ENCODE data around the gene CD2. TPM values are rescaled to one million over a fixed set of nuclear protein-coding genes. Genes with fewer than 3 reads are reported as not detected.

Gene CD2
- total and polyA plus RNA-seq, 8 donors, result 0.16 to 1.9 (median 0.79) TPM

DNA sequence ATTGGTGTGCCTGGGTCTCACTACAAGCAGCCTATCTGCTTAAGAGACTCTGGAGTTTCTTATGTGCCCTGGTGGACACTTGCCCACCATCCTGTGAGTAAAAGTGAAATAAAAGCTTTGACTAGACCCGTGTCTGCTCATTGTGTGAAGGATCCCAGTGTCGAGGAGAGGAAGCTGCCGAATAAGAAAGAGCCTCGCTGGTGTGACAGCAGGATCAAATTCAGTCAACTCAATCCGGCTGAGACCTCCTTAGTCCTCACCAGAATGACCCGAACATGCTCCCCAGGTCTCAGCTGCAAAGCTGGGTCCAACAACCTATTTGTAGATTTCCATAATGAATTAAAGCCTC is 14.8 kb downstream of the CD2 start:
- intact Hi-C loops (cut with DNase I), result no loop called here

GRCh38 chr1:116769561-116769977 is 15.3 kb downstream of the CD2 start:
- Histone ChIP-seq H3K9me3 (no peaks in the 10 kb centered on the region), H3K4me3 (no peak overlapping the region), H3K27ac (no peak overlapping the region), H3K36me3 (no peaks in the 10 kb centered on the region), H3K4me1 (peaks cover 7 to 9% (median 8%) of the 10 kb centered on the region in 3 donors), H3K27me3 (no peaks in the 10 kb centered on the region)
- ATAC-seq (no peak), FAIRE-seq (no peak), DNase-seq (no peak)
- 93 to 94% methylated on average over 1 of the region's 1 CpG for WGBS, 2 donors
- intact Hi-C loops (cut with DNase I), result no loop called here
- TF ChIP-seq, protein P1, sequence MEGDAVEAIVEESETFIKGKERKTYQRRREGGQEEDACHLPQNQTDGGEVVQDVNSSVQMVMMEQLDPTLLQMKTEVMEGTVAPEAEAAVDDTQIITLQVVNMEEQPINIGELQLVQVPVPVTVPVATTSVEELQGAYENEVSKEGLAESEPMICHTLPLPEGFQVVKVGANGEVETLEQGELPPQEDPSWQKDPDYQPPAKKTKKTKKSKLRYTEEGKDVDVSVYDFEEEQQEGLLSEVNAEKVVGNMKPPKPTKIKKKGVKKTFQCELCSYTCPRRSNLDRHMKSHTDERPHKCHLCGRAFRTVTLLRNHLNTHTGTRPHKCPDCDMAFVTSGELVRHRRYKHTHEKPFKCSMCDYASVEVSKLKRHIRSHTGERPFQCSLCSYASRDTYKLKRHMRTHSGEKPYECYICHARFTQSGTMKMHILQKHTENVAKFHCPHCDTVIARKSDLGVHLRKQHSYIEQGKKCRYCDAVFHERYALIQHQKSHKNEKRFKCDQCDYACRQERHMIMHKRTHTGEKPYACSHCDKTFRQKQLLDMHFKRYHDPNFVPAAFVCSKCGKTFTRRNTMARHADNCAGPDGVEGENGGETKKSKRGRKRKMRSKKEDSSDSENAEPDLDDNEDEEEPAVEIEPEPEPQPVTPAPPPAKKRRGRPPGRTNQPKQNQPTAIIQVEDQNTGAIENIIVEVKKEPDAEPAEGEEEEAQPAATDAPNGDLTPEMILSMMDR (IDR thresholded peaks at IDR 0.05), result no peak

More for the DNA sequence above, 14.8 kb downstream of the CD2 start:
- H3K27me3 ChIP-seq, result no peaks in the 10 kb centered on the region
- DNase-seq (no peak), ATAC-seq (no peak), FAIRE-seq (no peak)
- no peak overlapping the region for H3K4me3 ChIP-seq
- H3K36me3 ChIP-seq, result no peaks in the 10 kb centered on the region
- peaks cover 7 to 9% (median 8%) of the 10 kb centered on the region in 3 donors for H3K4me1 ChIP-seq
- H3K9me3 ChIP-seq, result no peaks in the 10 kb centered on the region
- 89 to 91% methylated on average over 6 of the region's 6 CpGs for WGBS, 2 donors
- no peak overlapping the region for H3K27ac ChIP-seq
- TF ChIP-seq, protein P1 (IDR thresholded peaks at IDR 0.05), result no peak

- H3K36me3 ChIP-seq, result no peaks in the 10 kb centered on the region
- no peaks in the 10 kb centered on the region for H3K27me3 ChIP-seq
- H3K27ac ChIP-seq, result no peak overlapping the region
- TF ChIP-seq, protein P1 (IDR thresholded peaks at IDR 0.05), result no peak
- no peak overlapping the region for H3K4me3 ChIP-seq
- no peak for FAIRE-seq
- H3K4me1 ChIP-seq, result peaks cover 7 to 9% (median 8%) of the 10 kb centered on the region in 3 donors
- ATAC-seq, result no peak
- no peak for DNase-seq
- no peaks in the 10 kb centered on the region for H3K9me3 ChIP-seq
- WGBS, 2 donors, result 91 to 92% methylated on average over 9 of the region's 9 CpGs
- intact Hi-C loops (cut with DNase I), result no loop called here
These were observed 15.8 kb downstream of the CD2 start for GRCh38 chr1:116769994-116770393.

- no peak overlapping the region for H3K27ac ChIP-seq
- H3K27me3 ChIP-seq, result no peaks in the 10 kb centered on the region
- ATAC-seq, result no peak
- H3K36me3 ChIP-seq, result no peaks in the 10 kb centered on the region
- intact Hi-C loops (cut with DNase I), result no loop called here
- no peak for FAIRE-seq
- H3K4me1 ChIP-seq, result peaks cover 7 to 9% (median 8%) of the 10 kb centered on the region in 3 donors
- no peaks in the 10 kb centered on the region for H3K9me3 ChIP-seq
- DNase-seq, result no peak
- H3K4me3 ChIP-seq, result no peak overlapping the region
- 56 to 64% methylated on average over 5 of the region's 5 CpGs for WGBS, 2 donors
- TF ChIP-seq, protein P1 (IDR thresholded peaks at IDR 0.05), result no peak
These were observed 16.4 kb downstream of the CD2 start for GRCh38 chr1:116770625-116771024.

- TF ChIP-seq, protein P1 (IDR thresholded peaks at IDR 0.05), result no peak
- H3K4me3 ChIP-seq, result no peak overlapping the region
- H3K27ac ChIP-seq, result peak overlapping the region in 3 of 4 donors; percentile 28 to 86 (median 56)
- DNase-seq (peak in 1 of 6 donors; percentile 14), ATAC-seq (peak; percentile 82 to 90 (median 86)), FAIRE-seq (no peak)
- WGBS, 2 donors, result 33 to 43% methylated on average over 2 of the region's 2 CpGs
- H3K27me3 ChIP-seq, result no peaks in the 10 kb centered on the region
- intact Hi-C loops (cut with DNase I), result no loop called here
- no peaks in the 10 kb centered on the region for H3K36me3 ChIP-seq
- no peaks in the 10 kb centered on the region for H3K9me3 ChIP-seq
- H3K4me1 ChIP-seq, result peaks cover 7 to 10% (median 8%) of the 10 kb centered on the region in 3 donors
These were observed 17.9 kb downstream of the CD2 start for GRCh38 chr1:116771997-116772647.
